ENCODE results near the gene MRPL52. TPM values are rescaled to one million over a fixed set of nuclear protein-coding genes. Genes with fewer than 3 reads are reported as not detected.

MRPL52 gene
- total and polyA plus RNA-seq, 2 of the 13 experiments (the other 11 are each of a cell fraction or from before 2014, with no cell fraction given): 118 to 329 TPM

DNA sequence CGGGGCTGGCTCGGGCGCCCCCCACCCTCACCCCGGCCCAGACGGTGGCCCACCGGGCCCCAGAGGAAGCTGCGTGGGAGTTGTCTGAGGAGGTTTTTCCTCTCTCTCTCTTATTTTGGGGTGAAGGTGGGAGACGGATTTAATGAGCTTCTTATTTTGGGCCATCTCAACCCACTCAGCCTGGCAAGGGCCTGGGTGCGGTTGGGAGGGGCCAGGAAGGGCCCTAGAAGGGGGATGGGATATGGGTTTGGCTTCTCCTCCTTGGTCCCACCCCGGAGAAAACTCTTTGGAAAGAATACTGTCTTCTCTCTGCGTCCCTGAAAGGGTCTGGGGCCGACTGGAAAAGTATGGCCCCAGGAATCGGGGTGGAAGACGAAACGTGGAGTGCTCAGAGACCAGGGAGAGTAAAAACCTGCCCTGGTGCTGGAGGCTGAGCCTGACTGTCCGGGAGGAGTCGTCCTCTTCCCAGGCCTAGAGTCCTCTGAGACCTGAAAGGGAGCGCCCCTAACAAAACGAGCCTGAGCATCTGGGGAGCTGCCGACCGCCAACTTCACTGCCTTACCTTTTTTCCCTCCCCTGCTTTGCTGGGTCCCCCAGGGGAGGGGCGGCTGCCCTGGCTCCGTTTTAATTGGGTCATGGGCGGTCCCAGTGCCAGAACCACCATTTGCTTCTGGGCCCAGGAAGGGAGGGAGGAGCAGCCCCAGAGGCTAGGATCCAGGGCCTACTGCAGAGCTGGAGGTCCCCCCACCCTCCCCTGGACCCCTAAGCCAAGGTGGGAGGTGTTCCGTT lies 8.3 kb downstream of the MRPL52 start:
- H4K20me1 ChIP-seq (ENCODE audit: insufficient read depth, low read length): no peaks in the 10 kb centered on the region
- peak overlapping the region; percentile 79 for H3K4me2 ChIP-seq (ENCODE audit: low read depth, low read length)
- intact Hi-C loops (cut with micrococcal nuclease; ENCODE audit: unreplicated experiment) (loop anchor here (2.0 kb wide), 1 partner anchor 15 kb away; no protein-coding TSS in a partner anchor), in situ Hi-C loops (cut with HindIII; ENCODE audit: extremely low pct_ligation_motif_present, low pct_unique_long_range_greater_than_20kb) (no loop called here)
- H3K27me3 ChIP-seq (ENCODE audit: control insufficient read depth in 1 of 2, insufficient read depth in 2 of 2, low read length in 2 of 2): no peaks in the 10 kb centered on the region
- WGBS (ENCODE audit: low lambda C conversion rate): 83% methylated on average over 25 of the region's 25 CpGs
- DNase-seq (ENCODE audit: low spot score) (no peak), ATAC-seq (peak; percentile 1), FAIRE-seq (no peak)
- H3K27ac ChIP-seq (ENCODE audit: extremely low read length, insufficient read depth, low read length): no peak overlapping the region
- H3K9me3 ChIP-seq (ENCODE audit: low read length): no peaks in the 10 kb centered on the region
- peak overlapping the region; percentile 55 to 71 (median 57); a peak in 4 of 6 replicates for H3K4me3 ChIP-seq (replicated peaks in 1 of 3; ENCODE audit: insufficient read depth in 1 of 3, low read depth in 2 of 3, low read length in 3 of 3)
- no peak overlapping the region for H2AFZ ChIP-seq (ENCODE audit: low read length)
- ChIA-PET CTCF (ENCODE audit: low intra/inter-chr PET ratio, low total read pairs) (interaction anchor here (2.4 to 2.6 kb wide), 2 partner anchors 15 to 281 kb away, joined by 10 read pairs; no protein-coding TSS in a partner anchor), POLR2A (interaction anchor here (1.1 to 3.7 kb wide), 17 partner anchors 8 to 1433 kb away, joined by 3 to 27 read pairs (median 7); partner anchors contain the start of genes DAD1, LRP10, OXA1L and PRMT5)
- H3K36me3 ChIP-seq (replicated peaks in 1 of 2; ENCODE audit: control insufficient read depth in 1 of 2, insufficient read depth in 2 of 2, low read length in 2 of 2): peaks cover 9 to 14% of the 10 kb centered on the region in 2 experiments
- H3K79me2 ChIP-seq (ENCODE audit: insufficient read depth, low read length): no peaks in the 10 kb centered on the region
- TSS peak; percentile 33 for BruUV-seq (replicated peaks)
- peaks cover 41% of the 10 kb centered on the region for H3K4me1 ChIP-seq (ENCODE audit: insufficient read depth, low read length)
- peak overlapping the region; percentile 73 for H3K9ac ChIP-seq (ENCODE audit: insufficient read depth, low read depth, low read length)
- TF ChIP-seq ZNF605 (CRISPR knock-in tag; IDR thresholded peaks at IDR 0.05): 0 out of 2 replicates have a peak, but pooled peaks have one; percentile 4
- TF ChIP-seq ZNF772 (CRISPR knock-in tag; IDR thresholded peaks at IDR 0.05): peak; percentile 65; the same call in 1 of the 2 replicates
- TF ChIP-seq, protein P1, sequence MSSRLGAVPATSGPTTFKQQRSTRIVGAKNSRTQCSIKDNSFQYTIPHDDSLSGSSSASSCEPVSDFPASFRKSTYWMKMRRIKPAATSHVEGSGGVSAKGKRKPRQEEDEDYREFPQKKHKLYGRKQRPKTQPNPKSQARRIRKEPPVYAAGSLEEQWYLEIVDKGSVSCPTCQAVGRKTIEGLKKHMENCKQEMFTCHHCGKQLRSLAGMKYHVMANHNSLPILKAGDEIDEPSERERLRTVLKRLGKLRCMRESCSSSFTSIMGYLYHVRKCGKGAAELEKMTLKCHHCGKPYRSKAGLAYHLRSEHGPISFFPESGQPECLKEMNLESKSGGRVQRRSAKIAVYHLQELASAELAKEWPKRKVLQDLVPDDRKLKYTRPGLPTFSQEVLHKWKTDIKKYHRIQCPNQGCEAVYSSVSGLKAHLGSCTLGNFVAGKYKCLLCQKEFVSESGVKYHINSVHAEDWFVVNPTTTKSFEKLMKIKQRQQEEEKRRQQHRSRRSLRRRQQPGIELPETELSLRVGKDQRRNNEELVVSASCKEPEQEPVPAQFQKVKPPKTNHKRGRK (CRISPR knock-in tag; IDR thresholded peaks at IDR 0.05): 0 out of 2 replicates have a peak, but pooled peaks have one; percentile 43
- no peak for TF ChIP-seq MIER3 (CRISPR knock-in tag; IDR thresholded peaks at IDR 0.05; ENCODE audit: borderline replicate concordance)
- TF ChIP-seq ZNF879 (CRISPR knock-in tag; IDR thresholded peaks at IDR 0.05): peak; percentile 2; the same call in 1 of the 2 replicates
- TF ChIP-seq EED (CRISPR knock-in tag; IDR thresholded peaks at IDR 0.05): 0 out of 2 replicates have a peak, but pooled peaks have one; percentile 37
- 0 out of 2 replicates have a peak, but pooled peaks have one; percentile 5 for TF ChIP-seq KLF9 (CRISPR knock-in tag; IDR thresholded peaks at IDR 0.05; ENCODE audit: low read depth)
- TF ChIP-seq, protein P2, sequence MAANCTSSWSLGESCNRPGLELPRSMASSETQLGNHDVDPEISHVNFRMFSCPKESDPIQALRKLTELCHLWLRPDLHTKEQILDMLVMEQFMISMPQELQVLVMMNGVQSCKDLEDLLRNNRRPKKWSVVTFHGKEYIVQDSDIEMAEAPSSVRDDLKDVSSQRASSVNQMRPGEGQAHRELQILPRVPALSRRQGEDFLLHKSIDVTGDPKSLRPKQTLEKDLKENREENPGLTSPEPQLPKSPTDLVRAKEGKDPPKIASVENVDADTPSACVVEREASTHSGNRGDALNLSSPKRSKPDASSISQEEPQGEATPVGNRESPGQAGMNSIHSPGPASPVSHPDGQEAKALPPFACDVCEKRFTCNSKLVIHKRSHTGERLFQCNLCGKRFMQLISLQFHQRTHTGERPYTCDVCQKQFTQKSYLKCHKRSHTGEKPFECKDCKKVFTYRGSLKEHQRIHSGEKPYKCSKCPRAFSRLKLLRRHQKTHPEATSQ (CRISPR knock-in tag; IDR thresholded peaks at IDR 0.05; ENCODE audit: borderline replicate concordance): 0 out of 2 replicates have a peak, but pooled peaks have one; percentile 30
- peak; percentile 62; the same call in 1 of the 2 replicates for TF ChIP-seq MTF2 (CRISPR knock-in tag; IDR thresholded peaks at IDR 0.05; ENCODE audit: borderline replicate concordance)
- TF ChIP-seq ZSCAN20 (CRISPR knock-in tag; IDR thresholded peaks at IDR 0.05; ENCODE audit: borderline replicate concordance): no peak
- TF ChIP-seq PCBP1 (IDR thresholded peaks at IDR 0.05; ENCODE audit: borderline replicate concordance, low read depth, low read length): no peak
- 0 out of 2 replicates have a peak, but pooled peaks have one; percentile 2 for TF ChIP-seq ZBTB38 (CRISPR knock-in tag; IDR thresholded peaks at IDR 0.05)
- TF ChIP-seq RBM39 (IDR thresholded peaks at IDR 0.05; ENCODE audit: low read depth, low read length, poor library complexity, severe bottlenecking): peak; percentile 48
- peak; percentile 41; the same call in 1 of the 2 replicates for TF ChIP-seq DNMT1 (CRISPR knock-in tag; IDR thresholded peaks at IDR 0.05)
- peak; percentile 1 for TF ChIP-seq AGO1 (IDR thresholded peaks at IDR 0.05; ENCODE audit: low read depth, low read length, poor library complexity, severe bottlenecking)
- no peak for TF ChIP-seq ZNF138 (CRISPR knock-in tag; IDR thresholded peaks at IDR 0.05; ENCODE audit: low read depth)
- peak; percentile 16; the same call in 1 of the 2 replicates for TF ChIP-seq RBAK (CRISPR knock-in tag; IDR thresholded peaks at IDR 0.05)

Measured in HepG2 (cell line).